Tibial nerve (tissue), 4 donors: ENCODE data around the gene RPS6KA2.

Experiments used
- CTCF ChIP-seq, 5 experiments: fragments of 200-600 bp in 3 of 5; fragments of 450-650 bp in 2 of 5; sonication (generic) in 3 of 5; IDR thresholded peaks; one replicate each; pipeline ENCODE4 v1.5.1; 2016 to 2019; ENCODE audit warnings: antibody characterized with exemption in 5 of 5, mild to moderate bottlenecking in 3 of 5, moderate library complexity in 2 of 5
- EP300 ChIP-seq, 2 donors: sonication (generic); formaldehyde crosslinking; IDR thresholded peaks; one replicate each; pipeline ENCODE4 v1.6.1; 2017; ENCODE audit warnings: antibody characterized with exemption in 2 of 2, mild to moderate bottlenecking in 1 of 2
- POLR2A ChIP-seq, 2 donors: fragments of 450-650 bp; IDR thresholded peaks; one replicate each; pipeline ENCODE4 v1.6.1; 2017; ENCODE audit warnings: antibody characterized with exemption in 2 of 2, mild to moderate bottlenecking in 2 of 2, moderate library complexity in 2 of 2

GRCh38 chr6:166636191-166636933 is 9.3 kb upstream of the RPS6KA2 start:
- no peak for TF ChIP-seq POLR2A (IDR thresholded peaks at IDR 0.05)
- TF ChIP-seq CTCF (IDR thresholded peaks at IDR 0.05) = no peak
- TF ChIP-seq EP300 (IDR thresholded peaks at IDR 0.05) = no peak
